IMR-90 (cell line): ENCODE data around the gene PM20D2. TPM values are rescaled to one million over a fixed set of nuclear protein-coding genes. Genes with fewer than 3 reads are reported as not detected.

Experiments
- ATAC-seq: fragments of 200-7000 bp; cut with Tn5 transposase; 2 replicates; pipeline ENCODE4 v1.9.1; 2020; ENCODE audit warnings: low read depth, mild to moderate bottlenecking, moderate library complexity
- BruUV-seq: library from RNA; stranded (reverse); fragments of 400-500 nt; replicated peaks from 2 replicates; lab custom pipeline; 2021; lab: Mats Ljungman, UMichigan
- CTCF ChIA-PET: fragments of 300-600 bp; formaldehyde crosslinking; extraction: SDS; loops from one replicate; lab custom pipeline; 2021; ENCODE audit warnings: antibody characterized with exemption; lab: Yijun Ruan, JAX
- POLR2A ChIA-PET: fragments of 300-600 bp; sonication (Branson Sonifier 250); formaldehyde crosslinking; loops from one replicate; lab custom pipeline; 2022; ENCODE audit warnings: antibody characterized with exemption; ENCODE audit not compliant: unreplicated experiment; lab: Charles Lee
- DNase-seq: peaks from one replicate; pipeline ENCODE4 v3.0.0; 2013
- H2AFZ ChIP-seq: replicated peaks from 2 replicates; pipeline ENCODE3; 2013; ENCODE audit warnings: low read length, mild to moderate bottlenecking; ENCODE audit not compliant: poor library complexity
- H2AK5ac ChIP-seq: 2 replicates; pipeline ENCODE4 v1.6.1; 2013; ENCODE audit warnings: low read depth, low read length, inconsistent platforms
- H2AK9ac ChIP-seq: replicated peaks from 2 replicates; pipeline ENCODE3; 2013; ENCODE audit warnings: mild to moderate bottlenecking, low read depth, low read length, moderate library complexity; ENCODE audit not compliant: poor library complexity
- H2BK120ac ChIP-seq: 2 replicates; pipeline ENCODE4 v1.6.1; 2013; ENCODE audit warnings: low read depth, low read length, inconsistent platforms
- H2BK15ac ChIP-seq: 3 replicates; pipeline ENCODE4 v1.6.1; 2013; ENCODE audit warnings: low read depth, low read length, inconsistent platforms
- H2BK20ac ChIP-seq: 2 replicates; pipeline ENCODE4 v1.6.1; 2013; ENCODE audit warnings: low read depth, mild to moderate bottlenecking, inconsistent platforms, low read length, moderate library complexity
- H2BK5ac ChIP-seq: 2 replicates; pipeline ENCODE4 v1.6.1; 2013; ENCODE audit warnings: mild to moderate bottlenecking, low read depth, low read length, inconsistent platforms; ENCODE audit not compliant: poor library complexity, severe bottlenecking
- H3K14ac ChIP-seq: replicated peaks from 2 replicates; pipeline ENCODE4 v1.6.1; 2013; ENCODE audit warnings: low read depth, low read length, inconsistent platforms
- H3K18ac ChIP-seq: 2 replicates; pipeline ENCODE4 v1.6.1; 2013; ENCODE audit warnings: low read depth, low read length, control low read depth
- H3K23ac ChIP-seq: 2 replicates; pipeline ENCODE4 v1.6.1; 2013; ENCODE audit warnings: low read depth, low read length, inconsistent platforms
- H3K27ac ChIP-seq: 2 replicates; pipeline ENCODE4 v1.5.1; 2013; ENCODE audit warnings: mild to moderate bottlenecking, control low read depth, low read length; ENCODE audit not compliant: insufficient read depth
- H3K27me3 ChIP-seq: 2 replicates; pipeline ENCODE4 v1.6.1; 2013; ENCODE audit warnings: low read length; ENCODE audit not compliant: control insufficient read depth, insufficient read depth
- H3K36me3 ChIP-seq: 2 replicates; pipeline ENCODE4 v1.6.1; 2013; ENCODE audit warnings: low read length, mixed read lengths; ENCODE audit not compliant: control insufficient read depth, insufficient read depth
- H3K4ac ChIP-seq: 2 replicates; pipeline ENCODE4 v1.6.1; 2013; ENCODE audit warnings: low read depth, low read length, inconsistent platforms
- H3K4me1 ChIP-seq: 2 replicates; pipeline ENCODE4 v1.6.1; 2013; ENCODE audit warnings: low read length, mixed read lengths; ENCODE audit not compliant: control insufficient read depth, insufficient read depth
- H3K4me2 ChIP-seq: 2 replicates; pipeline ENCODE4 v1.6.1; 2013; ENCODE audit warnings: low read depth, mild to moderate bottlenecking, control low read depth, low read length, moderate library complexity
- H3K4me3 ChIP-seq: 2 replicates; pipeline ENCODE4 v1.5.1; 2013; ENCODE audit warnings: low read depth, mild to moderate bottlenecking, control low read depth, low read length, moderate library complexity; ENCODE audit not compliant: insufficient read depth
- H3K56ac ChIP-seq: 2 replicates; pipeline ENCODE4 v1.6.1; 2013; ENCODE audit warnings: low read length, inconsistent platforms; ENCODE audit not compliant: insufficient read depth; ENCODE audit errors: extremely low read depth
- H3K79me1 ChIP-seq, 2 experiments: 2 replicates each; pipeline ENCODE4 v1.6.1; 2013; ENCODE audit warnings: low read length in 2 of 2, inconsistent platforms in 1 of 2, low read depth in 1 of 2
- H3K9ac ChIP-seq: 2 replicates; pipeline ENCODE4 v1.6.1; 2013; ENCODE audit warnings: low read depth, low read length, control low read depth
- H3K9me1 ChIP-seq: 2 replicates; pipeline ENCODE4 v1.6.1; 2013; ENCODE audit warnings: low read length, inconsistent platforms; ENCODE audit not compliant: insufficient read depth
- H3K9me3 ChIP-seq: 2 replicates; pipeline ENCODE4 v1.6.1; 2013; ENCODE audit warnings: low read length; ENCODE audit not compliant: control insufficient read depth, insufficient read depth
- H4K20me1 ChIP-seq: 2 replicates; pipeline ENCODE4 v1.6.1; 2013; ENCODE audit warnings: low read length, inconsistent platforms; ENCODE audit not compliant: insufficient read depth
- H4K5ac ChIP-seq: 2 replicates; pipeline ENCODE4 v1.6.1; 2013; ENCODE audit warnings: mild to moderate bottlenecking, low read depth, low read length, control low read depth
- H4K8ac ChIP-seq, 2 experiments: 2 replicates each; pipeline ENCODE4 v1.6.1; 2013; ENCODE audit warnings: low read depth in 2 of 2, low read length in 2 of 2, control low read depth in 1 of 2, inconsistent platforms in 1 of 2
- H4K91ac ChIP-seq: 2 replicates; pipeline ENCODE4 v1.6.1; 2013; ENCODE audit warnings: low read depth, low read length, inconsistent platforms; ENCODE audit not compliant: insufficient read depth
- BHLHE40 ChIP-seq: fragments of 150-350 bp; IDR thresholded peaks from 2 replicates; pipeline ENCODE4 v1.6.1; 2016; ENCODE audit warnings: mild to moderate bottlenecking, low read depth, low read length
- CEBPB ChIP-seq: IDR thresholded peaks from 2 replicates; pipeline ENCODE4 v1.6.1; 2012; ENCODE audit warnings: low read depth, low read length, improper control_type of control experiment
- CHD1 ChIP-seq: IDR thresholded peaks from 2 replicates; pipeline ENCODE4 v1.6.1; 2012; ENCODE audit warnings: low read depth, low read length, improper control_type of control experiment
- FOS ChIP-seq: fragments of 150-350 bp; IDR thresholded peaks from 2 replicates; pipeline ENCODE4 v1.6.1; 2016; ENCODE audit warnings: low read depth, low read length
- MAFK ChIP-seq: IDR thresholded peaks from 2 replicates; pipeline ENCODE4 v1.6.1; 2012; ENCODE audit warnings: low read depth, low read length, improper control_type of control experiment
- MAZ ChIP-seq: IDR thresholded peaks from 2 replicates; pipeline ENCODE4 v1.6.1; 2012; ENCODE audit warnings: low read depth, mild to moderate bottlenecking, low read length, improper control_type of control experiment, moderate library complexity, borderline replicate concordance
- NFE2L2 ChIP-seq: fragments of 150-350 bp; IDR thresholded peaks from 2 replicates; pipeline ENCODE4 v1.6.1; 2016; ENCODE audit warnings: low read depth, mild to moderate bottlenecking, low read length
- POLR2A ChIP-seq: IDR thresholded peaks from 2 replicates; pipeline ENCODE4 v1.6.1; 2012; ENCODE audit warnings: mild to moderate bottlenecking, low read depth, low read length
- RCOR1 ChIP-seq: IDR thresholded peaks from 2 replicates; pipeline ENCODE4 v1.6.1; 2012; ENCODE audit warnings: mild to moderate bottlenecking, low read length, improper control_type of control experiment; ENCODE audit not compliant: insufficient replicate concordance
- RFX5 ChIP-seq: IDR thresholded peaks from 2 replicates; pipeline ENCODE4 v1.8.0; 2012; ENCODE audit warnings: low read depth, mild to moderate bottlenecking, low read length, moderate library complexity
- WGBS, 2 experiments: methylation state at CpG; one replicate each; pipeline versions ENCODE4 v1.1.5 to v1.1.7; 2013; ENCODE audit warnings: missing lambda C conversion rate in 2 of 2; ENCODE audit not compliant: insufficient read length in 1 of 2; ENCODE audit errors: extremely low coverage in 2 of 2; 5-methylcytosine and 5-hydroxymethylcytosine counted together
- dilution Hi-C: fragments of 300-500 bp; cut with HindIII; formaldehyde crosslinking; loops from one replicate; pipeline ENCODE4 v1.14.3; 2018; ENCODE audit warnings: low sequenced_read_pairs; ENCODE audit not compliant: unreplicated experiment
- in situ Hi-C: fragments of 300-500 bp; cut with MboI; formaldehyde crosslinking; loops from 3 replicates; pipeline ENCODE4 v1.14.3; 2019; ENCODE audit warnings: low sequenced_read_pairs, inconsistent platforms, mixed read lengths
- intact Hi-C: fragments of 100-400 bp; cut with micrococcal nuclease; formaldehyde crosslinking; loops from 2 replicates; pipeline ENCODE4 v1.10.0; 2022
- polyA plus RNA-seq, 3 experiments: library from polyadenylated mRNA; depleted of rRNA; stranded (reverse); fragments of >200 nt; gene quantifications; 2 replicates each; pipeline ENCODE4 v1.2.3, GENCODE V29; 2012; ENCODE audit warnings: low replicate concordance in 1 of 3
- total RNA-seq: library from RNA; depleted of rRNA; stranded (reverse); fragments of >200 nt; gene quantifications from 2 replicates; pipeline ENCODE4 v1.2.3, GENCODE V29; 2012
- TF ChIP-seq, protein P1 (sequence below): fragments of 150-350 bp; IDR thresholded peaks from 2 replicates; pipeline ENCODE4 v1.6.1; 2016; ENCODE audit warnings: low read depth, mild to moderate bottlenecking, low read length, moderate library complexity, borderline replicate concordance

The PM20D2 gene
- total and polyA plus RNA-seq, 2 of the 4 experiments (the other 2 are of a cell fraction), result 6.0 to 6.5 TPM

DNA sequence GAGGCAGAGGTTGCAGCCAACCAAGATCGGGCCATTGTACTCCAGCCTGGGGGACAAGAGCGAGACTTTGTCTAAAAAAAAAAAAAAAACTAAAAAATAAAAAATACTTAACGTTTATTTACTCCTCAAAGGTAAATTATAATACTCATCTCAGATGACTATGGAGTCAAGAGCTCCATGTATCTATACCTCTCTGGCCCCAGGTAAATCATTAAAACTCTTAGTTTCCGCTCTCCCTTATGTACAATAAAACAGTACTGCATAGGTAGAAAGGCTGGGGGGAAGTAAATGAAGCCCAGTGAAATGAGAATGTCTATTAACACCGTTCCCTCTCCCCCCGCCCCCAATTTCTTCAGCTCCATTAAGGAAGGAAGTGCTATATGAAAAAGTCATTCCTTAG lies 29.2 kb upstream of the PM20D2 start:
- Histone ChIP-seq H3K9ac (no peak overlapping the region), H3K27ac (no peak overlapping the region), H3K4me1 (no peaks in the 10 kb centered on the region), H2BK120ac (no peak overlapping the region), H2BK5ac (no peak overlapping the region), H3K18ac (no peak overlapping the region), H3K14ac (no peak overlapping the region), H3K4me2 (peak overlapping the region; percentile 90), H3K79me1 (no peaks in the 10 kb centered on the region), H2AK9ac (no peak overlapping the region), H3K9me3 (no peaks in the 10 kb centered on the region), H3K56ac (no peak overlapping the region), H4K8ac (no peak overlapping the region), H3K27me3 (peaks cover 11% of the 10 kb centered on the region), H3K9me1 (no peaks in the 10 kb centered on the region), H3K4ac (no peak overlapping the region), H3K23ac (no peak overlapping the region), H4K5ac (no peak overlapping the region), H2BK20ac (no peak overlapping the region), H4K91ac (no peak overlapping the region), H3K4me3 (peak overlapping the region; percentile 50; the same call in 1 of the 2 replicates), H2AFZ (no peak overlapping the region), H4K20me1 (no peaks in the 10 kb centered on the region), H2BK15ac (no peak overlapping the region), H3K36me3 (no peaks in the 10 kb centered on the region), H2AK5ac (no peak overlapping the region)
- intact Hi-C loops, result loop anchor here (2.0 kb wide), 1 partner anchor 34 kb away; no protein-coding TSS in a partner anchor
- DNase-seq (no peak), ATAC-seq (no peak)
- POLR2A ChIA-PET, result interaction anchor here (0.6 kb wide), 1 partner anchor 119 kb away, joined by 12 read pairs; no protein-coding TSS in a partner anchor
- no TSS peak for BruUV-seq
- no CpG with 5 or more reads among the region's 6 CpGs for WGBS, 2 experiments
- TF ChIP-seq CEBPB (no peak), RCOR1 (no peak), POLR2A (no peak), MAFK (no peak), RFX5 (no peak), NFE2L2 (no peak), FOS (no peak), CHD1 (no peak), MAZ (no peak), BHLHE40 (no peak)
- TF ChIP-seq, protein P1, sequence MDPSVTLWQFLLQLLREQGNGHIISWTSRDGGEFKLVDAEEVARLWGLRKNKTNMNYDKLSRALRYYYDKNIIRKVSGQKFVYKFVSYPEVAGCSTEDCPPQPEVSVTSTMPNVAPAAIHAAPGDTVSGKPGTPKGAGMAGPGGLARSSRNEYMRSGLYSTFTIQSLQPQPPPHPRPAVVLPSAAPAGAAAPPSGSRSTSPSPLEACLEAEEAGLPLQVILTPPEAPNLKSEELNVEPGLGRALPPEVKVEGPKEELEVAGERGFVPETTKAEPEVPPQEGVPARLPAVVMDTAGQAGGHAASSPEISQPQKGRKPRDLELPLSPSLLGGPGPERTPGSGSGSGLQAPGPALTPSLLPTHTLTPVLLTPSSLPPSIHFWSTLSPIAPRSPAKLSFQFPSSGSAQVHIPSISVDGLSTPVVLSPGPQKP, result no peak
- in situ Hi-C loops, result no loop called here
- CTCF ChIA-PET, result no interaction called here
- dilution Hi-C loops, result no loop called here
